ENCODE measurements around the gene SH3GLB2.

- no peak for TF ChIP-seq CTCF (IDR thresholded peaks at IDR 0.05)
- no peak for TF ChIP-seq ZFX (IDR thresholded peaks at IDR 0.05; ENCODE audit: borderline replicate concordance)
Measured at GRCh38 chr9:129023908-129024233, 4.3 kb downstream of the SH3GLB2 start.

All from 22Rv1 (cell line).